Measurements from ENCODE around the gene YPEL5. TPM values are rescaled to one million over a fixed set of nuclear protein-coding genes. Genes with fewer than 3 reads are reported as not detected.
A peak's percentile ranks its signal among the peaks of the same experiment; 100 is the strongest.

The YPEL5 gene
- total RNA-seq, 1 experiment from 2014 or later: 50.5 TPM

DNA sequence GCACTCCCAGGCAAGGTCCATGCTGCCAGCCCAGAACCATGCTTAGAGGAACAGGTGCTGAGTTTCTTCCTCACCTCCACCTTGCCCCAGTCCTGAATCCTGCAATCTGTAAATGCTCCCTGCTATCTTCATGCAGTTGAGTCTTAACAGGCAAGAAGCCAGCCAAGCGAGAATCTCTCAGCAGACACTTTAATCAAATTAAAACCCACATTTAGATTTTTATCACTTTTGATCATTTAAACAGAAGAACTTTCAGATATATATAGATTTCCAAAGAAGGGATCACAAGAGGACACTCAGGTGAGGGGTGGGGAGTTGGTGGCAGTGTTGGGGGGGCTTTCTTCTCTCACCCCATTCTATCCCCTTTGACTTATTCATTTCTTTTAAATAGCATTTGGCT, 58.6 kb downstream of the YPEL5 start:
- no peak for DNase-seq (ENCODE audit: low read depth)

GRCh38 chr2:30206461-30207430, 59.9 kb downstream of the YPEL5 start:
- DNase-seq (ENCODE audit: low read depth): no peak

DNA sequence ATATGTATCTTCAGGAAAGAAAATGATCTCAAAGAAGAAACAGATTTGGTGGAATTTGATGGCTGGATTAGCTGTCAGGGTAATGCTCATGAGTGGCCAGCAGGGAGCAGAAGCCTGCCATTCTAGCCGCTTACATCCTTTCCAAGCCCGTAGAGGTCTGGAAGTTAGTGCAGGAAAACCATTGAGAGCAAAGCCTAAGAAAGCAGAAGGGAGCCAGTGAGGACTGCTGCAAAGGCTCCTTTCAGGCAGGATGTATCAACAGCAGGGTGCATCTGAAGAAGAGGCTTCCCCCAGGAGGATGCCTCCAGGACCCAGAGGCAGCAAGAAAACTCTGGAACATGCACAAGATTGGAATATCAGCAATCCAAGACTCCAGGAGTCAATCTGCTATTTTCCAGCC, 61.6 kb downstream of the YPEL5 start:
- peak; percentile 78 for DNase-seq (ENCODE audit: low read depth)

DNA sequence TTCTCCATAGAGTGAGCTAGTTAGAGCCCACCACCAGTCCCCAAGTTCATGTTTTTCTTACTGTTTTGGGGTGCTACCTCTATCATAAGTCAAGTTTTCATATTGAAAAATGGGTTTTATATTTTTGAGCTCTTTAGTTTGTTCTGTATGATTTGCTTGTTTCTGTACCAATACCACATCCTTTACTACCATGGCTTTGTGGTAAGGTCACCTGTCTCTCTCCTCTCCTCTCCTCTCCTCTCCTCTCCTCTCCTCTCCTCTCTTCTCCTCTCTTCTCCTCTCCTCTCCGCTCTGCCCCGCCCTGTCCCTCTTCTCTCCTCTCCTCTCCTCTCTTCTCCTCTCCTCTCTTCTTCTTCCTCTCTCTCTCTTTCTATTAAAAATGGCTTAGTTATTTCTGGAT, 62.4 kb downstream of the YPEL5 start:
- DNase-seq (ENCODE audit: low read depth): no peak

Other genes starting within 250 kb of the YPEL5 start
- gene ALK, start 225.4 kb upstream of the YPEL5 start, total RNA-seq (2014; rRNA removed; shearing (Covaris generic)): 0.03 and 0.11 TPM in 2 replicates
- 128 and 147 TPM in 2 replicates for gene LBH, start 84.5 kb downstream of the YPEL5 start, total RNA-seq (2014; rRNA removed; shearing (Covaris generic))